GM23338 (cell line): ENCODE results near the gene RUSC2.

Experiments
- CREB1 ChIP-seq: fragments of 250-450 bp; sonication (Bioruptor Pico); IDR thresholded peaks from 2 replicates; pipeline ENCODE4 v1.5.0; 2020; ENCODE audit warnings: low read depth, mild to moderate bottlenecking, moderate library complexity
- CTCF ChIP-seq, 2 experiments: fragments of 200-600 bp in 1 of 2; sonication (generic) in 1 of 2; conservative IDR thresholded peaks; 2 replicates each; pipeline versions ENCODE4 v1.5.1 to v1.6.1; 2016 to 2017; ENCODE audit warnings: antibody characterized with exemption in 2 of 2, low read depth in 2 of 2, mild to moderate bottlenecking in 2 of 2, moderate library complexity in 1 of 2
- ETS1 ChIP-seq: IDR thresholded peaks from 2 replicates; pipeline ENCODE4 v1.6.1; 2016; ENCODE audit warnings: antibody characterized with exemption
- EZH2 ChIP-seq: fragments of 200-600 bp; sonication (generic); IDR thresholded peaks from one replicate; pipeline ENCODE4 v1.8.0; 2017; ENCODE audit warnings: antibody characterized with exemption, mild to moderate bottlenecking, low read depth; ENCODE audit not compliant: unreplicated experiment
- EZH2phosphoT487 ChIP-seq: fragments of 200-600 bp; sonication (generic); IDR thresholded peaks from one replicate; pipeline ENCODE4 v1.8.1; 2018; ENCODE audit warnings: antibody characterized with exemption; ENCODE audit not compliant: unreplicated experiment
- JUNB ChIP-seq: IDR thresholded peaks from one replicate; pipeline ENCODE4 v1.6.1; 2016; ENCODE audit warnings: antibody characterized with exemption; ENCODE audit not compliant: unreplicated experiment
- POLR2AphosphoS5 ChIP-seq: IDR thresholded peaks from 2 replicates; pipeline ENCODE4 v1.6.1; 2016; ENCODE audit warnings: antibody characterized with exemption, low read depth
- REST ChIP-seq: IDR thresholded peaks from one replicate; pipeline ENCODE4 v1.6.1; 2018; ENCODE audit warnings: antibody characterized with exemption; ENCODE audit not compliant: unreplicated experiment
- STAT1 ChIP-seq: IDR thresholded peaks from one replicate; pipeline ENCODE4 v1.6.1; 2016; ENCODE audit warnings: antibody characterized with exemption; ENCODE audit not compliant: unreplicated experiment
- ZNF114 ChIP-seq: fragments of 250-450 bp; sonication (Bioruptor Pico); IDR thresholded peaks from 2 replicates; pipeline ENCODE4 v1.5.0; 2020; ENCODE audit warnings: mild to moderate bottlenecking, moderate library complexity
- ZNF331 ChIP-seq: fragments of 250-450 bp; sonication (Bioruptor Pico); IDR thresholded peaks from 2 replicates; pipeline ENCODE4 v1.5.0; 2020; ENCODE audit warnings: low read depth, mild to moderate bottlenecking, moderate library complexity

GRCh38 chr9:35488566-35489312, 1.2 kb upstream of the RUSC2 start:
- no peak for TF ChIP-seq EZH2
- no peak for TF ChIP-seq CTCF (conservative IDR thresholded peaks at IDR 0.05; ENCODE audit: low read depth in 2 of 2)
- TF ChIP-seq JUNB, result no peak
- TF ChIP-seq POLR2AphosphoS5, result no peak
- no peak for TF ChIP-seq EZH2phosphoT487
- no peak for TF ChIP-seq ETS1
- TF ChIP-seq ZNF114 (CRISPR knock-in tag), result no peak
- TF ChIP-seq STAT1, result no peak
- no peak for TF ChIP-seq REST
- TF ChIP-seq CREB1 (CRISPR knock-in tag), result no peak
- no peak for TF ChIP-seq ZNF331 (CRISPR knock-in tag)
